Upper lobe of right lung (tissue), 1 donor: ENCODE measurements around the gene SVEP1. TPM values are rescaled to one million over a fixed set of nuclear protein-coding genes. Genes with fewer than 3 reads are reported as not detected.

ENCODE experiments used
- ATAC-seq: fragments of 200-7000 bp; cut with Tn5 transposase; one replicate; pipeline ENCODE4 v1.9.1; 2020; ENCODE audit warnings: mild to moderate bottlenecking, moderate library complexity
- DNase-seq: peaks from one replicate; pipeline ENCODE4 v3.0.0-alpha.2; 2020
- H3K27ac ChIP-seq: fragments of 200-600 bp; one replicate; pipeline ENCODE4 v1.8.0; 2022
- H3K27me3 ChIP-seq: fragments of 200-600 bp; one replicate; pipeline ENCODE4 v1.8.0; 2022; ENCODE audit warnings: mild to moderate bottlenecking
- H3K36me3 ChIP-seq: fragments of 200-600 bp; one replicate; pipeline ENCODE4 v1.8.0; 2022
- H3K4me1 ChIP-seq: fragments of 200-600 bp; one replicate; pipeline ENCODE4 v1.8.0; 2022
- H3K4me3 ChIP-seq: fragments of 200-600 bp; one replicate; pipeline ENCODE4 v1.8.0; 2022; ENCODE audit warnings: mild to moderate bottlenecking
- H3K9me3 ChIP-seq: fragments of 200-600 bp; one replicate; pipeline ENCODE4 v1.8.0; 2022
- intact Hi-C: fragments of 100-400 bp; cut with DNase I; formaldehyde crosslinking; loops from one replicate; pipeline ENCODE4 v1.11.0; 2022
- total RNA-seq: library from RNA; stranded (reverse); fragmentation: NEBNext Ultra II Directional; extraction: Animal tissue kit (Norgen Biotek cat#: 25700); gene quantifications from one replicate; pipeline ENCODE4 v1.2.1, GENCODE V29; 2021
- TF ChIP-seq, protein P1 (sequence below): fragments of 200-600 bp; IDR thresholded peaks from one replicate; pipeline ENCODE4 v1.8.0; 2022; ENCODE audit warnings: antibody characterized with exemption
- donor health status: DM: no; HTN: yes; CAD: no; lungs with severe emphysema.

Gene SVEP1
- total RNA-seq, 1 donor from 2014 or later = 88.1 TPM

DNA sequence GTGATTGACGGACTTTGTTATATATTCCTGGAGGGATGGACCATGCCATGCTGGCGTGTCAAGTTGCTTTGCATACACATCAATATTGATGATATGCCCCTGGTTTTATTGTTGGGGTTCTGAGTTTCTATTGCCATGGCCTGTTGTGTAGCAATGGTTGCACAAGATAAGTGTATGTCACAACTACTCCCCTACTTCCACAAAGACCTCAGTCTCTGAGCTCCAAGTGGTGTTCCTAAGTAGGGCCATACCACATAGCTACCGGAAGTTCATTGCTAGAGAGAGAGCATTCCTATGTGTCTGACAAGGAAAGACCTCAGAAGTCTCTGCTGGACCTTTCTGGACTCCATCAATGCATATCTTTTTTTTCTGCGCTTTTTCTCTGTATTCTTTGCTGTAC, 261.6 kb downstream of the SVEP1 start:
- Histone ChIP-seq H3K36me3 (no peaks in the 10 kb centered on the region), H3K27me3 (no peaks in the 10 kb centered on the region), H3K4me3 (no peak overlapping the region), H3K4me1 (no peaks in the 10 kb centered on the region), H3K27ac (no peak overlapping the region), H3K9me3 (no peaks in the 10 kb centered on the region)
- DNase-seq (no peak), ATAC-seq (peak; percentile 72)
- intact Hi-C loops = no loop called here
- TF ChIP-seq, protein P1, sequence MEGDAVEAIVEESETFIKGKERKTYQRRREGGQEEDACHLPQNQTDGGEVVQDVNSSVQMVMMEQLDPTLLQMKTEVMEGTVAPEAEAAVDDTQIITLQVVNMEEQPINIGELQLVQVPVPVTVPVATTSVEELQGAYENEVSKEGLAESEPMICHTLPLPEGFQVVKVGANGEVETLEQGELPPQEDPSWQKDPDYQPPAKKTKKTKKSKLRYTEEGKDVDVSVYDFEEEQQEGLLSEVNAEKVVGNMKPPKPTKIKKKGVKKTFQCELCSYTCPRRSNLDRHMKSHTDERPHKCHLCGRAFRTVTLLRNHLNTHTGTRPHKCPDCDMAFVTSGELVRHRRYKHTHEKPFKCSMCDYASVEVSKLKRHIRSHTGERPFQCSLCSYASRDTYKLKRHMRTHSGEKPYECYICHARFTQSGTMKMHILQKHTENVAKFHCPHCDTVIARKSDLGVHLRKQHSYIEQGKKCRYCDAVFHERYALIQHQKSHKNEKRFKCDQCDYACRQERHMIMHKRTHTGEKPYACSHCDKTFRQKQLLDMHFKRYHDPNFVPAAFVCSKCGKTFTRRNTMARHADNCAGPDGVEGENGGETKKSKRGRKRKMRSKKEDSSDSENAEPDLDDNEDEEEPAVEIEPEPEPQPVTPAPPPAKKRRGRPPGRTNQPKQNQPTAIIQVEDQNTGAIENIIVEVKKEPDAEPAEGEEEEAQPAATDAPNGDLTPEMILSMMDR = no peak

DNA sequence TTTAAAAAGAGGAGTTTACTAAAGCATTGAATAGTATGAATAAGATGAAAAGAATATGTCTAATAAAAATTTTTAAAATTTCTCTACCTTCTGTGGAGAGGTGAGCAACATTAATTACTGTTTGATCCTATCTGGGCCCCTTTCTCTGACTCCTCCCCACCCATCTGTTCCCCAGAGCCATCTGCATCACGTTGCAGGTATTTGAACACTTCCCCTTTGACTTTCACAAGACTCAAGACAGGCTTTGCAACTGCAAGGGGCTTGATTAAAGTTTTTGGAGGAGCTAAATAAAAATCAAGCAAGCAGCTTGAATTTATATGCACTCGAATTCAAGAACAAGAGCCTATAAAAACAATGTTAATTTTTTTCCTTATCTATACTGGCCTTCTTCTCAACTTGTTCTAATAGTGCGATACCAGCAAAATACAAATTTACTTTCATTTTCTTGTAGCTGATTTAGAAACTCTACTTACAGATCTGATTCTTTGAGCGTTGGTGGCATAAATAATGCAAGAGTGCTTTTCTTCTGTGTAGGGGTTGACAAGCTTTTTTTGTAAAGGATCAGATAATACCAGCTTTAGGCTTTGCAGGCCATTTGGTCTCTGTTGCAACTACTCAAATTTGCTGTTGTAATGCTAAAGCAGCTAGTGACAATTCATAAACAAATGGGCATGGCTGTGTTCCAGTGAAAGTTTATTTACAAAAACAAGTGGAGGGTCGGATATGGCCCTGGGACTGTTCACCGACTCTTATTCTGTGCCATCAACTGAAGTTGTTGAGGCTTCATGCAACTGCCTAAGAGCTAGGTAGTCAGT, 263.1 kb downstream of the SVEP1 start:
- intact Hi-C loops = no loop called here
- H3K27ac ChIP-seq = no peak overlapping the region
- no peak for DNase-seq
- no peak overlapping the region for H3K4me3 ChIP-seq
- ATAC-seq = no peak
- no peaks in the 10 kb centered on the region for H3K9me3 ChIP-seq
- TF ChIP-seq, protein P1 = no peak
- no peaks in the 10 kb centered on the region for H3K36me3 ChIP-seq
- H3K27me3 ChIP-seq = no peaks in the 10 kb centered on the region
- H3K4me1 ChIP-seq = no peaks in the 10 kb centered on the region

Other genes starting within 250 kb of the SVEP1 start
- gene TXNDC8, start 241.9 kb downstream of the SVEP1 start, total RNA-seq = not detected
- gene MUSK, start 89.0 kb upstream of the SVEP1 start, total RNA-seq = 3.7 TPM